HEK293T (cell line): Measurements from ENCODE around the gene TTC28.

Experiments used
- ARNT ChIP-seq: fragments of 450-650 bp; IDR thresholded peaks from 2 replicates; pipeline ENCODE4 v1.6.1; 2017; ENCODE audit warnings: mild to moderate bottlenecking
- BHLHE40 ChIP-seq: fragments of 450-650 bp; IDR thresholded peaks from 2 replicates; pipeline ENCODE4 v1.6.1; 2016; ENCODE audit warnings: mild to moderate bottlenecking, moderate library complexity, borderline replicate concordance
- CTBP1 ChIP-seq: fragments of 450-650 bp; IDR thresholded peaks from 2 replicates; pipeline ENCODE4 v1.6.1; 2016; ENCODE audit warnings: borderline replicate concordance
- FOXA1 ChIP-seq: fragments of 450-650 bp; IDR thresholded peaks from 2 replicates; pipeline ENCODE4 v1.6.1; 2016; ENCODE audit warnings: mild to moderate bottlenecking
- SP1 ChIP-seq: fragments of 450-650 bp; IDR thresholded peaks from 2 replicates; pipeline ENCODE4 v1.6.1; 2017
- SUZ12 ChIP-seq: fragments of 450-650 bp; IDR thresholded peaks from 2 replicates; pipeline ENCODE4 v1.6.1; 2016; ENCODE audit warnings: mild to moderate bottlenecking
- TARDBP ChIP-seq: fragments of 450-650 bp; IDR thresholded peaks from 2 replicates; pipeline ENCODE4 v1.6.1; 2016
- ZNF384 ChIP-seq: fragments of 450-650 bp; IDR thresholded peaks from 2 replicates; pipeline ENCODE4 v1.6.1; 2016

DNA sequence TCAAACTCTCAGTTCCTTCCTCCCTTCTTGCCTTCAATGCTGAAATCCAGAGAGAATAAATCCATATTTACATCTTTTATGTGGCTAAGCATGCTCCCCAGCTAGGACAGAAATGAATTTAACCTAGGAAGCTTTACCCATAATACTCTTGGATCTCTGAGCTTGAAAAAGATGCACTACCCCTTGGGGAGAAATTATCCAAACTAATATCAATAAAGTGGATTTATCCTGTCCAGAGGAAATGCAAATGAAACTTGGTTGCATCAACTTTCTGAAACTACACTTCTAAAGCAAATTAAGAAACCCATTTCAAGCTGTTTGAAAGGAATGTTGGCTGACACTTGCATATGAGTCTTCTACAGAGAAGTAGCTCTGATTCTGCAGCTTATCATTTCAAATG, 347.9 kb downstream of the TTC28 start:
- TF ChIP-seq TARDBP: no peak
- no peak for TF ChIP-seq ZNF384
- TF ChIP-seq ARNT: no peak
- no peak for TF ChIP-seq FOXA1
- TF ChIP-seq CTBP1: no peak
- no peak for TF ChIP-seq SP1
- TF ChIP-seq BHLHE40: no peak
- TF ChIP-seq SUZ12: no peak
